ENCODE measurements around the gene MAMDC2.

- no peak for TF ChIP-seq POLR2AphosphoS5 (IDR thresholded peaks at IDR 0.05; ENCODE audit: borderline replicate concordance, low read depth, low read length)
- TF ChIP-seq EZH2 (IDR thresholded peaks at IDR 0.05): no peak
- no peak for TF ChIP-seq FOXP2 (optimal IDR thresholded peaks at IDR 0.05; ENCODE audit: control extremely low read depth, extremely low read length, insufficient read depth)
Observed at GRCh38 chr9:70081120-70081495, 37.5 kb downstream of the MAMDC2 start.

All from SK-N-MC (cell line).